Smooth muscle cell (in vitro differentiated cells): ENCODE data around the gene HOXB4. TPM values are rescaled to one million over a fixed set of nuclear protein-coding genes. Genes with fewer than 3 reads are reported as not detected.
A peak's percentile ranks its signal among the peaks of the same experiment; 100 is the strongest.

Source experiments
- DNase-seq: peaks from one replicate; lab custom pipeline; 2025; ENCODE audit not compliant: unreplicated experiment; lab: John Stamatoyannopoulos, UW
- H2AFZ ChIP-seq: fragments of 200-600 bp; sonication (generic); 2 replicates; pipeline ENCODE4 v1.6.0; 2016; ENCODE audit warnings: antibody characterized with exemption, low read depth, mild to moderate bottlenecking
- H3F3A ChIP-seq: fragments of 200-600 bp; sonication (generic); 2 replicates; pipeline ENCODE4 v1.6.0; 2017; ENCODE audit warnings: antibody characterized with exemption, low read depth
- H3K27ac ChIP-seq: fragments of 200-600 bp; sonication (generic); 2 replicates; pipeline ENCODE4 v1.5.1; 2016; ENCODE audit warnings: low read depth, mild to moderate bottlenecking
- H3K27me3 ChIP-seq: fragments of 200-600 bp; sonication (generic); 2 replicates; pipeline ENCODE4 v1.6.1; 2016; ENCODE audit warnings: low read depth, mild to moderate bottlenecking
- H3K36me3 ChIP-seq: fragments of 200-600 bp; sonication (generic); 2 replicates; pipeline ENCODE4 v1.5.1; 2016; ENCODE audit warnings: low read depth
- H3K4me1 ChIP-seq: fragments of 200-600 bp; sonication (generic); 2 replicates; pipeline ENCODE4 v1.5.1; 2016; ENCODE audit warnings: low read depth
- H3K4me2 ChIP-seq: fragments of 200-600 bp; sonication (generic); 2 replicates; pipeline ENCODE4 v1.6.0; 2016; ENCODE audit warnings: mild to moderate bottlenecking
- H3K4me3 ChIP-seq: fragments of 200-600 bp; sonication (generic); 2 replicates; pipeline ENCODE4 v1.5.1; 2016; ENCODE audit warnings: mild to moderate bottlenecking
- H3K79me2 ChIP-seq: fragments of 200-600 bp; sonication (generic); 2 replicates; pipeline ENCODE4 v1.6.0; 2016; ENCODE audit warnings: low read depth, mild to moderate bottlenecking
- H3K9ac ChIP-seq: fragments of 200-600 bp; sonication (generic); 2 replicates; pipeline ENCODE4 v1.6.0; 2016; ENCODE audit warnings: low read depth
- H3K9me3 ChIP-seq: fragments of 200-600 bp; sonication (generic); replicated peaks from 2 replicates; pipeline ENCODE4 v1.5.1; 2016; ENCODE audit warnings: low read depth
- H4K20me1 ChIP-seq: fragments of 200-600 bp; sonication (generic); 2 replicates; pipeline ENCODE4 v1.6.0; 2016; ENCODE audit warnings: low read depth
- WGBS: methylation state at CpG from one replicate; pipeline ENCODE4 v1.1.7; 2016; ENCODE audit warnings: low lambda C conversion rate; 5-methylcytosine and 5-hydroxymethylcytosine counted together
- polyA plus RNA-seq: library from polyadenylated mRNA; unstranded; fragments of >200 nt; fragmentation: Nextera tagmentation; extraction: Ambion mirVana; gene quantifications from 2 replicates; pipeline ENCODE4 v1.2.1, GENCODE V29; 2016
- total RNA-seq: library from RNA; depleted of rRNA; stranded (reverse); fragments of >200 nt; gene quantifications from 2 replicates; pipeline ENCODE4 v1.2.3, GENCODE V29; 2014
- TF ChIP-seq, protein P1 (sequence below): fragments of 200-600 bp; sonication (generic); IDR thresholded peaks from 2 replicates; pipeline ENCODE4 v1.5.1; 2017; ENCODE audit warnings: borderline replicate concordance, mild to moderate bottlenecking, antibody characterized with exemption; ENCODE audit not compliant: insufficient read depth, poor library complexity, severe bottlenecking

HOXB4 gene
- total and polyA plus RNA-seq, 2 experiments from 2014 or later: 0.96 to 2.6 TPM

DNA sequence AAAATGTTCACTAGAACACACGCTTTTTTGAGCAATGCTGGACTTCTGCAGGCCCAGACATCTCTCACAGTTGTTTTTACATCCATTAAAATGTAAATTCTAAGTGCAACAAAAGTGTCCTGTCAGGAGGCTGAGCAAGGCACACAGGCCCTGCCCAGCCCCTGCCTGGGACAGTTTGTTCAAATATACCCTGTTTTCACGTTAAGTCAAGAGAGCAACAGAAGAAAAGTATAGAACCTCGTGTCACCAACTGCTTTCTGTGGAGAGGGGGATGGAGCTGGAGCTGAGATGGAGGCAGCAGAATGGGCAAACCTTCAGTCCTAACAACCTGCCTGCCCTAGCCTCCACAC, 28.9 kb downstream of the HOXB4 start:
- H4K20me1 ChIP-seq: peaks cover 15% of the 10 kb centered on the region
- WGBS: 60% methylated on average over 3 of the region's 3 CpGs
- H3K27me3 ChIP-seq: peaks cover 34% of the 10 kb centered on the region
- peaks cover 10% of the 10 kb centered on the region for H3K79me2 ChIP-seq
- no peak overlapping the region for H2AFZ ChIP-seq
- no peaks in the 10 kb centered on the region for H3K36me3 ChIP-seq
- no peak overlapping the region for H3K4me2 ChIP-seq
- DNase-seq: no peak
- no peaks in the 10 kb centered on the region for H3K9me3 ChIP-seq
- no peak overlapping the region for H3K9ac ChIP-seq
- no peak overlapping the region for H3K4me3 ChIP-seq
- no peaks in the 10 kb centered on the region for H3K4me1 ChIP-seq
- H3F3A ChIP-seq: peaks cover 30% of the 10 kb centered on the region
- H3K27ac ChIP-seq: peak overlapping the region; percentile 93
- TF ChIP-seq, protein P1, sequence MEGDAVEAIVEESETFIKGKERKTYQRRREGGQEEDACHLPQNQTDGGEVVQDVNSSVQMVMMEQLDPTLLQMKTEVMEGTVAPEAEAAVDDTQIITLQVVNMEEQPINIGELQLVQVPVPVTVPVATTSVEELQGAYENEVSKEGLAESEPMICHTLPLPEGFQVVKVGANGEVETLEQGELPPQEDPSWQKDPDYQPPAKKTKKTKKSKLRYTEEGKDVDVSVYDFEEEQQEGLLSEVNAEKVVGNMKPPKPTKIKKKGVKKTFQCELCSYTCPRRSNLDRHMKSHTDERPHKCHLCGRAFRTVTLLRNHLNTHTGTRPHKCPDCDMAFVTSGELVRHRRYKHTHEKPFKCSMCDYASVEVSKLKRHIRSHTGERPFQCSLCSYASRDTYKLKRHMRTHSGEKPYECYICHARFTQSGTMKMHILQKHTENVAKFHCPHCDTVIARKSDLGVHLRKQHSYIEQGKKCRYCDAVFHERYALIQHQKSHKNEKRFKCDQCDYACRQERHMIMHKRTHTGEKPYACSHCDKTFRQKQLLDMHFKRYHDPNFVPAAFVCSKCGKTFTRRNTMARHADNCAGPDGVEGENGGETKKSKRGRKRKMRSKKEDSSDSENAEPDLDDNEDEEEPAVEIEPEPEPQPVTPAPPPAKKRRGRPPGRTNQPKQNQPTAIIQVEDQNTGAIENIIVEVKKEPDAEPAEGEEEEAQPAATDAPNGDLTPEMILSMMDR: no peak

DNA sequence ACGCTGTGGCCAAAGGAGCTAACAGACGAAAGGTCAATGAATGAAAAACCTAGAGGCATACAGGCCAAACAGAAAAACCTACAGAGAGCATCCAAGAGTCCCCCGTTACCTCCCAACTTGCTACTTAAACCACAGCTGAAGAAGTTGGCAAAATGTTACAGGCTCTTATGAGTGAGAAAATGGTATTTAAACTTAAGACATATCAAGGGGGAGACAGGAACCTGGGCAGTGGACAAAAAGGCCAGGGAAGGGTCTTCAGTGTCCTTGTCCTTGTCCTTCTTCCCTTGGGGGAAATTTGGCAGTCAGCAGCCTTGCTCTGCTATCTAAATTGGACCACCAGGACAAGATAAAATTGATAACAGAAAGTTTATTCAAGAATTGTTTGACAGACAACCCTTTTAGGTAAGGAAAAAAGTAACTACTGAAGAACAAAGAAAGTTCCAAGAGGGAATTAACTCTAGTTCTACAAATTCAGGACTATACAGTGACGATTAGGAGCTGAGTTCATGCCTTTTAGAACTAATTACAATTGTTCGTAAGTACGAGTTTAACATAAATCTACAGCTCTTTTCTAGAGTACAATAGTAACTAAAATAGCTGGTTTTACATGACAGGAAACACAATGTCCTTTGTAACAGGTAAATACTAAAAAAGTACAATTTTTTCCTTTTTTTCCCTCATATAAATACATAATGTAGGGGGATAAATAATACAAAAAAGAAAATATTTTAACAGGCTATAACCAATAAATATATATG, 29.4 kb downstream of the HOXB4 start:
- Histone ChIP-seq H3K4me2 (peak overlapping the region; percentile 98), H3K4me3 (no peak overlapping the region)
- 51% methylated on average over 6 of the region's 6 CpGs for WGBS

DNA sequence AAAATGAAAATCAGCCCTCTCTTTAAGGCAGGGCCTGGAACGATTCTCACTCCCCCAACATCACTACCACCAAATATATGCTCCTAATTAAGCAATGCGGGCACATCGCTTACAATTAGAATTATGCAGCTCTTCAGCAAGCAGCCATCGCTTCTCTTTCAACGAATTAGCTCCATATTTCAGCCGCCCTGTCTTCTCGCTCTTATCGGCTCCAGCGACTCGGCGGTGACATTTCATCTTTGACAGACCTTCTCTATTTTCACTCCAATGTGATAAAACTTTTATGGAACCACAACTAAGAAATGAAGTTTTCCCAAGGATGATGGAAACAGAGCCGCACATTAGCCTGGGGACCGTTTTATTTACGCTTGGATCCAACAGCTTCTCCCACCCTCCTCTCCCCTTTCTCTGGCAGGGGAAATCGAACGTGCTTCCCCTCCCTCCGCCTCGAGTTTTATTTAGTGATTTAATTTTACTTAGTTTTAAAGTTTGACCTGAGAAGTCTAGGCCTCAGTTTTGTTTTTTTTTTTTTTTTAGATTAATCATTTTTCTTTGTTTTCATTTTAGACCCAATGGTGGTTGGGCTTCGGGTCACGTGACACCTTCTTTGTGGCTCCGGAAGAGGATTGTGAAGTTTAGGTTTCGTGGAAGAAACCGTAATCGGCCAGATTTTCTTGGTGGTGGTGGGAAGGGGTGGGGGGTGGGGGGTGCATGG, 30.2 kb downstream of the HOXB4 start:
- 25% methylated on average over 24 of the region's 24 CpGs for WGBS
- TF ChIP-seq, protein P1: no peak
- Histone ChIP-seq H3K27me3 (peaks cover 21% of the 10 kb centered on the region), H3K9me3 (no peaks in the 10 kb centered on the region), H3K36me3 (no peaks in the 10 kb centered on the region), H2AFZ (peak overlapping the region; percentile 35), H3K4me1 (no peaks in the 10 kb centered on the region), H3K4me3 (peak overlapping the region; percentile 25), H3K79me2 (peaks cover 10% of the 10 kb centered on the region), H3K27ac (peak overlapping the region; percentile 93), H4K20me1 (peaks cover 3% of the 10 kb centered on the region), H3F3A (peaks cover 30% of the 10 kb centered on the region), H3K4me2 (peak overlapping the region; percentile 98), H3K9ac (peak overlapping the region; percentile 44)
- DNase-seq: no peak

More for the DNA sequence above, 29.4 kb downstream of the HOXB4 start:
- peaks cover 28% of the 10 kb centered on the region for H3K27me3 ChIP-seq
- no peak for DNase-seq
- H3K79me2 ChIP-seq: peaks cover 4% of the 10 kb centered on the region
- no peaks in the 10 kb centered on the region for H3K4me1 ChIP-seq
- H3K9me3 ChIP-seq: no peaks in the 10 kb centered on the region
- peaks cover 30% of the 10 kb centered on the region for H3F3A ChIP-seq
- no peaks in the 10 kb centered on the region for H3K36me3 ChIP-seq
- peak overlapping the region; percentile 93 for H3K27ac ChIP-seq
- H4K20me1 ChIP-seq: peaks cover 9% of the 10 kb centered on the region
- H2AFZ ChIP-seq: no peak overlapping the region
- no peak overlapping the region for H3K9ac ChIP-seq
- TF ChIP-seq, protein P1: no peak
